Calu3 (cell line): ENCODE data around the gene PTCD2. TPM values are rescaled to one million over a fixed set of nuclear protein-coding genes. Genes with fewer than 3 reads are reported as not detected.

ENCODE experiments used
- BruUV-seq: library from RNA; stranded (reverse); fragments of 400-500 nt; replicated peaks from 2 replicates; lab custom pipeline; 2021; lab: Mats Ljungman, UMichigan
- CTCF ChIA-PET: fragments of 300-600 bp; sonication (Branson Sonifier 250); formaldehyde crosslinking; loops from one replicate; lab custom pipeline; 2022; ENCODE audit warnings: antibody characterized with exemption; lab: Charles Lee
- DNase-seq: peaks from one replicate; pipeline ENCODE4 v3.0.0; 2022
- H3K27ac Mint-ChIP-seq: one replicate; pipeline ENCODE4 v1.8.0; 2022; ENCODE audit warnings: mixed read lengths; ENCODE audit not compliant: unreplicated experiment
- H3K27me3 Mint-ChIP-seq: one replicate; pipeline ENCODE4 v1.8.0; 2022; ENCODE audit warnings: mixed read lengths; ENCODE audit not compliant: unreplicated experiment
- H3K36me3 Mint-ChIP-seq: one replicate; pipeline ENCODE4 v1.8.0; 2022; ENCODE audit warnings: mild to moderate bottlenecking, moderate library complexity, mixed read lengths; ENCODE audit not compliant: insufficient read depth, unreplicated experiment
- H3K4me1 Mint-ChIP-seq: one replicate; pipeline ENCODE4 v1.8.0; 2022; ENCODE audit warnings: mild to moderate bottlenecking, low read depth, mixed read lengths; ENCODE audit not compliant: unreplicated experiment
- H3K4me3 Mint-ChIP-seq: one replicate; pipeline ENCODE4 v1.8.0; 2022; ENCODE audit warnings: mild to moderate bottlenecking, low read depth, moderate library complexity, mixed read lengths; ENCODE audit not compliant: unreplicated experiment
- H3K9me3 Mint-ChIP-seq: one replicate; pipeline ENCODE4 v1.8.0; 2022; ENCODE audit warnings: low read depth, mixed read lengths; ENCODE audit not compliant: unreplicated experiment
- intact Hi-C: fragments of 100-400 bp; cut with micrococcal nuclease; formaldehyde crosslinking; loops from one replicate; pipeline ENCODE4 v1.10.0; 2022; ENCODE audit not compliant: unreplicated experiment
- total RNA-seq: library from RNA; stranded (reverse); gene quantifications from 2 replicates; pipeline ENCODE4 v1.2.3, GENCODE V29; 2022
- TF ChIP-seq, protein P1 (sequence below): fragments of 200-600 bp; IDR thresholded peaks from one replicate; pipeline ENCODE4 v1.8.0; 2022; ENCODE audit warnings: antibody characterized with exemption; ENCODE audit not compliant: unreplicated experiment

Gene PTCD2
- total RNA-seq, 1 experiment from 2014 or later: 14.3 TPM

- intact Hi-C loops: no loop called here
- no peaks in the 10 kb centered on the region for H3K9me3 Mint-ChIP-seq
- H3K4me3 Mint-ChIP-seq: no peak overlapping the region
- H3K36me3 Mint-ChIP-seq: no peaks in the 10 kb centered on the region
- H3K4me1 Mint-ChIP-seq: peaks cover 14% of the 10 kb centered on the region
- CTCF ChIA-PET: interaction anchor here (0.5 to 0.9 kb wide), 4 partner anchors 94 to 462 kb away, joined by 3 to 5 read pairs (median 3); no protein-coding TSS in a partner anchor
- no peak overlapping the region for H3K27ac Mint-ChIP-seq
- peak; percentile 35 for DNase-seq
- no TSS peak for BruUV-seq
- H3K27me3 Mint-ChIP-seq: no peaks in the 10 kb centered on the region
- TF ChIP-seq, protein P1, sequence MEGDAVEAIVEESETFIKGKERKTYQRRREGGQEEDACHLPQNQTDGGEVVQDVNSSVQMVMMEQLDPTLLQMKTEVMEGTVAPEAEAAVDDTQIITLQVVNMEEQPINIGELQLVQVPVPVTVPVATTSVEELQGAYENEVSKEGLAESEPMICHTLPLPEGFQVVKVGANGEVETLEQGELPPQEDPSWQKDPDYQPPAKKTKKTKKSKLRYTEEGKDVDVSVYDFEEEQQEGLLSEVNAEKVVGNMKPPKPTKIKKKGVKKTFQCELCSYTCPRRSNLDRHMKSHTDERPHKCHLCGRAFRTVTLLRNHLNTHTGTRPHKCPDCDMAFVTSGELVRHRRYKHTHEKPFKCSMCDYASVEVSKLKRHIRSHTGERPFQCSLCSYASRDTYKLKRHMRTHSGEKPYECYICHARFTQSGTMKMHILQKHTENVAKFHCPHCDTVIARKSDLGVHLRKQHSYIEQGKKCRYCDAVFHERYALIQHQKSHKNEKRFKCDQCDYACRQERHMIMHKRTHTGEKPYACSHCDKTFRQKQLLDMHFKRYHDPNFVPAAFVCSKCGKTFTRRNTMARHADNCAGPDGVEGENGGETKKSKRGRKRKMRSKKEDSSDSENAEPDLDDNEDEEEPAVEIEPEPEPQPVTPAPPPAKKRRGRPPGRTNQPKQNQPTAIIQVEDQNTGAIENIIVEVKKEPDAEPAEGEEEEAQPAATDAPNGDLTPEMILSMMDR: no peak
Observed at GRCh38 chr5:72378639-72379289, 58.6 kb downstream of the PTCD2 start.

DNA sequence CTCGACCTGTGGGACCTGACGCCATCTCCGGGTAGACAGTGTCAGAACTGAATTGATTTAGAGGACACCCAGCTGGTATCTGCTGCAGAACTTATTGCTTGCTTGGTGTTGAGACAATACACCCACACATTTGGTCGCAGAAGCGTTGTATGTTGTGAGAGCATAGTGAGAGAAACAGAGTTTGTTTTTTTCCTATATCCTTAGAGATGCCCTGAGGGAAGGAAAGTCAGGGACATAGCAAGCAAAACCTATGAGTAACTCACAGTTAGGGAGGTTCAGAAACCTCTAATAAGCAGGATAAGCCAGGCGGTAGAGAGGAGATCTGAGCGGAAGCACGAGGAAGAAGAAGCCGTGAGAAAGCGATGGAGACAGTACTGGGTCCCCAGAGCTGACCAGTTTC lies 59.8 kb downstream of the PTCD2 start:
- Mint-ChIP-seq H3K27me3 (no peaks in the 10 kb centered on the region), H3K4me3 (no peak overlapping the region), H3K9me3 (no peaks in the 10 kb centered on the region), H3K36me3 (no peaks in the 10 kb centered on the region), H3K4me1 (peaks cover 14% of the 10 kb centered on the region), H3K27ac (no peak overlapping the region)
- no peak for DNase-seq
- TF ChIP-seq, protein P1: no peak
- BruUV-seq: no TSS peak
- intact Hi-C loops: no loop called here
- CTCF ChIA-PET: no interaction called here

- TF ChIP-seq, protein P1: no peak
- no TSS peak for BruUV-seq
- H3K36me3 Mint-ChIP-seq: no peaks in the 10 kb centered on the region
- DNase-seq: no peak
- H3K4me3 Mint-ChIP-seq: no peak overlapping the region
- no peaks in the 10 kb centered on the region for H3K27me3 Mint-ChIP-seq
- CTCF ChIA-PET: no interaction called here
- peaks cover 14% of the 10 kb centered on the region for H3K4me1 Mint-ChIP-seq
- intact Hi-C loops: no loop called here
- H3K27ac Mint-ChIP-seq: no peak overlapping the region
- H3K9me3 Mint-ChIP-seq: no peaks in the 10 kb centered on the region
Observed at GRCh38 chr5:72380492-72381274, 60.5 kb downstream of the PTCD2 start.

DNA sequence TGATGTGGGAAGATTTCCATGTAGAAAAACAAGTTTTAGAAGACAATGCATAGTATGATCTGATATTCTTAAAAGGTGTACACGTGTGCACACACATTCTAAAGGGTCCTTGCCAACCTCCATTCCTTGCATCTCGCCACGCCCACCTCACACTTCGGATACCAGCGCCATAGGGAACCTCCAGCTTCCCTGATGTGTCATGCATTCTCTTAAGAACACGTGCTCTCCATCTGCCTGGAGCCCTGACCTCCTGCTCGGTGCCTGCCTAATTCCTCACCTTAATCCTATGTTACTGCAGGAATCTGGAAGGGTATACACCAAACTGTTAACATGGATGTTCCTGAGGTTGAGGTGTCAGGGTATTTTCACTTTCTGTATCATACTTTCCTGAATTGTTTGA lies 63.1 kb downstream of the PTCD2 start:
- Mint-ChIP-seq H3K4me3 (no peak overlapping the region), H3K27ac (no peak overlapping the region), H3K4me1 (peaks cover 11% of the 10 kb centered on the region)

More for the DNA sequence above, 63.1 kb downstream of the PTCD2 start:
- TF ChIP-seq, protein P1: no peak
- no peaks in the 10 kb centered on the region for H3K36me3 Mint-ChIP-seq
- intact Hi-C loops: no loop called here
- CTCF ChIA-PET: interaction anchor here (0.5 kb wide), 1 partner anchor 15 kb away, joined by 3 read pairs; no protein-coding TSS in a partner anchor
- no TSS peak for BruUV-seq
- DNase-seq: peak; percentile 10
- no peaks in the 10 kb centered on the region for H3K27me3 Mint-ChIP-seq
- H3K9me3 Mint-ChIP-seq: no peaks in the 10 kb centered on the region
